NK-92 treated with Interleukin-12 subunit alpha and Interleukin-12 subunit beta, amount 100 ng/mL, for 24 hours (cell line): ENCODE measurements around the gene KDM4C.
"Not testable (repeated sequence)": the region's sequence is repeated elsewhere in the genome, so short reads cannot be mapped to it uniquely, and the experiment has no call there.

Experiments
- DNase-seq: peaks from one replicate; lab custom pipeline; 2025; lab: John Stamatoyannopoulos, UW

Gene KDM4C

GRCh38 chr9:6931913-6932312 is 174.1 kb downstream of the KDM4C start:
- no peak for DNase-seq

- DNase-seq, result no peak
Observed at GRCh38 chr9:6936103-6936502, 178.3 kb downstream of the KDM4C start.

- DNase-seq, result no peak
Observed at GRCh38 chr9:6937209-6937608, 179.4 kb downstream of the KDM4C start.

GRCh38 chr9:6938447-6938846 is 180.7 kb downstream of the KDM4C start:
- DNase-seq, result no peak

- DNase-seq, result no peak
Observed at GRCh38 chr9:6938873-6939272, 181.1 kb downstream of the KDM4C start.

GRCh38 chr9:6941501-6941900 is 183.7 kb downstream of the KDM4C start:
- DNase-seq, result no peak

GRCh38 chr9:6942406-6942805 is 184.6 kb downstream of the KDM4C start:
- no peak for DNase-seq

DNA sequence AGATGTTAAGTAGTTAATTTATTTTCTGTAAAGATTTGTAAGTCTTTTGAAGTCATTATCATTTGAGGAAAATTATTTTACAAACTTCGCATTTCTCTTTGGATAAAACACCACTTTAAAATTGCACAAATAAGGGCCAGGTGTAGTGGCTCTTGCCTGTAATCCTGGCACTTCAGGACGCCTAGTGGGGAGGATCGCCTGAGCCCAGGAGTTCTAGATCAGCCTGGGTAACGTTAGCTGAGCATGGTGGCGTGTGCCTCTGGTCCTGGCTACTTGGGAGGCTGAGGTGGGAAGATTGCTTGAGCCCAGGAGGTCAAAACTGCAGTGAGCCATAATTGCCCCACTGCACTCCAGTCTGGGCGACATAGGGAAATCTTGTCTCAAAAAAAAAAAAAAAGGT is 185.5 kb downstream of the KDM4C start:
- no peak for DNase-seq

GRCh38 chr9:6944093-6944551 is 186.3 kb downstream of the KDM4C start:
- DNase-seq, result no peak

DNA sequence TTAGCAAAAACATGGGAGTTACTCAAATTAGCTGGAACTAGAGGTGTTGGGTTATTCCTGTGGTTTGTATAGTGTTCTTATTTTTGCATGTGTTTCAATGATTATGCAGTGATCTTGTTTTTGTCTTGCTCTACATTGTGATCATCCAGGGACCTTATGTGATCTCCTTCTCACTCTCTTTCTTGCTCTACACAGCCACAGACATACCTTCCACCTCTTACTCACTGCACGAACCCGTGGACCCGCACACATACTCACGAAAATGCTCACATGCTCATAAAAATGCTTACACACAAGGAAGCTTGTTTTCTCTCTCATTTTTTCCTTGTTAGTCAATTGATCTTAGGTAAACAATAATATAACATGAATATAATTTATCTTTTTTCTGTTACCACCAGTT is 187.1 kb downstream of the KDM4C start:
- DNase-seq, result no peak

GRCh38 chr9:6945816-6946215 is 188.0 kb downstream of the KDM4C start:
- DNase-seq, result no peak

GRCh38 chr9:6946583-6947166 is 188.9 kb downstream of the KDM4C start:
- no peak for DNase-seq

- DNase-seq, result not testable (repeated sequence)
Observed at GRCh38 chr9:6948921-6949320, 191.1 kb downstream of the KDM4C start.

DNA sequence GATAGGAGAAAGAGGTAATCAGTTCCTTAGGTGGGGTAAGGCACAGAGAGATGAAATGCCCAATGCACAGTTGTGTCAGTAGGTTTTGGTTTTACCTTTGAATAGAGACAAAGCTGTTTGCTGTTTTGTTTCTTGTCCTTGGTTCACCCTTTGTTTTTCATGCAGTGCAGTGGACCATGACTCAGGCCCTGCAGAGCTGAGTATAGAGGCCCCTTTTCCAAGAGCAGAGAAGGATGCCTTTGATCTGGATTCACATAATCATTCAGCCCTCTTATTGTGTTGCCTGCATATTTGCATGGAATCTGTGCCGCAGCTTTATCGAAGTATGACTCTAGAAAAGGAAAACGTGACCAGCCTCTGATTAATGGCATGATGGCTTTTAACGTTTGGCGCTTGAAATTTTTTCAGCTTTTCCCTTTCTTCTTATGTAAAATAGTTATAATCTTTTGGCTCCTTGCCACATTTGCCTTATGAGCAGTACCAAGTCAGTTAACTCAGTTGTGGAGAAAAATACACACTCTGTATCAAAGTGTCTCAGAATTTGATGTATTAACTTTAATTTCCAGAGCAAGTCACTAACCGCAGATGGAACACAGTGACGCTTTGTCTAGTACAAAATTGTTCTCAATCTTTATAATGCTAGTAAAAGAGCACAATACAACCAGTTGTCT is 197.6 kb downstream of the KDM4C start:
- DNase-seq, result no peak

DNA sequence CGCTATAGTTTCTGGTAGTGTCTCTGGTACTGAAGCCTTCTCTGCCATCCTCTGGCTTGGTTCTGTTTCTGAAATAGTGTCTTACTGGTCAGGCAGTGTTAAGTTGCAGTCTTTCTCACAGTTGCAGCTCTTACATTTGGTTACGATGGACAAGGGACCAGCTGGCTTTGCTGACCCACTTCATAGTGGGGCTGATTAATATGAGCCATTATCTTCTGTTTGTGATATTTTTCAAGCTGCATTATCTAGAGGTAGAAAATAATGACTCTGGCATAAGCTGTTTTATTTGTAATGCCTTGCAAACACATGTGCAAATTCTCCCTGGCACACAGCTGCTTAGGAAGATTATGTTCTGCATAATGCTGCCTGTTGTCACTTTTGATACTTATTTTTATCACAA is 199.1 kb downstream of the KDM4C start:
- no peak for DNase-seq

GRCh38 chr9:6959270-6960000 is 201.7 kb downstream of the KDM4C start:
- no peak for DNase-seq

GRCh38 chr9:6960777-6961176 is 203.0 kb downstream of the KDM4C start:
- DNase-seq, result no peak

DNA sequence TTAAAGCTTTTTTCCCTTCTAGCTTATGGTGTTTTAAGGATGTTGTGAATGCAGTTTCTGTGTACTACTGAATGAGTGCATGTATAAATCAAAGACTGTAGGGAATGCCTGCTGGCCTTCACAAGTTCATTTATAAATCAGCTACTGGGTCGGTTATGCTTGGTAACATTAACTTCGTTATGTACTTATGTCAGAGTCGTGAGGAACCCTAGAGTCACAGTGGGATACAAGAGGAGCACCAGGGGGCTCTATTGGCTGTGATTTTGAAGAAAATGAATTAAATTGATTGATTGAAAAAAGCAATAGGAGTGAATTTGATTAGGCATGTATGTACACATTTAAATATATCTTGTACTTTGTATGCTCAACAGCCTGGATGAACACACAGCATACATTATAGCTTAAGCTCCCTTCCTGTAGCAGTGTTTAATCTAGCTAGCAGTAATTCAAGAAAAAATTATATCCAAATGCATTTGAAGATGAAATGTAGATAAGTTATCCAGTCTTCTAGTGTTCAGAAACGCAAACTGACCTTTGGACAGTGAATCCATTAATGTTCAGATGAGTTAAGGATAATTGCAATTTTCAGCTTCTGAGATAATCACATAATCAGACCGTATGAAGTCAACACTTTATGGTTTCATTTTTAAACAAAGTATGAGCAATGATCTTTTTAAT is 204.2 kb downstream of the KDM4C start:
- DNase-seq, result no peak

DNA sequence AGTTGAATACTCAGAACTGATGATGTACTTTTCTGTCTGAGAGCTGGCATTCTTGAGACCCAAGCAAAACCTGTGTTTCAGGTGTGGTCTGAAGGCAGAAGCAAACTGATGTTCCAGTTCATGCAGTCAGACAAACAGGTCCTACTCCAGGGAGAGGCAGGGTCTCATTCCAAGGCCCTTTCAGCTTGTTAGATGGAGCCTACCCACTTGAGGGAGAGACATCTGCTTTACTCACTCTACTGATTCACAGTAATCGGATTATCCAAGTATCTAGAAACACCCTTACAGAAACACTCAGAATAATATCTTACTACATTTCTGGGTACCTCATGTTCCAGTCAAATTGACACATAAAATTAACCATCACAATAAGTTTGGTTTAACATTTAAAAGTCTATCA is 207.8 kb downstream of the KDM4C start:
- DNase-seq, result no peak

GRCh38 chr9:6968271-6968670 is 210.5 kb downstream of the KDM4C start:
- DNase-seq, result no peak

GRCh38 chr9:6969805-6970204 is 212.0 kb downstream of the KDM4C start:
- DNase-seq, result no peak

DNA sequence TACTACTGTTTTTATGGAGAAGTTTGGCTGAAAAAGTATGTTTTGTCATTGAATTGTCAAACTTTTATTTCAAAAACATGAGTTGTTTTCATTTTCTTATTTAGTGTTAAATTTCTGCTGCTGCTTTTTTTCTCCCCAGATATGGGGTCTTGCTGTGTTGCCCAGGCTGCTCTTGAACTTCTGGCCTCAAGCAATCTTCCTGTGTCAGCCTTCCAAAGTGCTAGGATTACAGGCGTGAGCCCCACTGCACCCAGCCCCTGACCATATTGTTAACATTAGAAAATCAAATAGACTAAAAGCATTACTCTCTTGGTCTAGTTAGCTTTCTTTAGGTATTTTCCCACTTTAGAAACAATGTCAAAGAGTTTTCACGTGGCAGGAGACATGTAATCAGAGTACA is 215.3 kb downstream of the KDM4C start:
- no peak for DNase-seq

- no peak for DNase-seq
Observed at GRCh38 chr9:6973762-6974161, 216.0 kb downstream of the KDM4C start.
